GM19324 (cell line): ENCODE data around the gene IPCEF1.
"Not testable (repeated sequence)": the region's sequence is repeated elsewhere in the genome, so short reads cannot be mapped to it uniquely, and the experiment has no call there.

Experiments
- ATAC-seq: cut with Tn5 transposase; IDR thresholded peaks from one replicate; pipeline ENCODE4 v1.9.1; 2021; ENCODE audit warnings: mild to moderate bottlenecking, moderate library complexity; ENCODE audit not compliant: unreplicated experiment, low FRiP score

IPCEF1 gene

DNA sequence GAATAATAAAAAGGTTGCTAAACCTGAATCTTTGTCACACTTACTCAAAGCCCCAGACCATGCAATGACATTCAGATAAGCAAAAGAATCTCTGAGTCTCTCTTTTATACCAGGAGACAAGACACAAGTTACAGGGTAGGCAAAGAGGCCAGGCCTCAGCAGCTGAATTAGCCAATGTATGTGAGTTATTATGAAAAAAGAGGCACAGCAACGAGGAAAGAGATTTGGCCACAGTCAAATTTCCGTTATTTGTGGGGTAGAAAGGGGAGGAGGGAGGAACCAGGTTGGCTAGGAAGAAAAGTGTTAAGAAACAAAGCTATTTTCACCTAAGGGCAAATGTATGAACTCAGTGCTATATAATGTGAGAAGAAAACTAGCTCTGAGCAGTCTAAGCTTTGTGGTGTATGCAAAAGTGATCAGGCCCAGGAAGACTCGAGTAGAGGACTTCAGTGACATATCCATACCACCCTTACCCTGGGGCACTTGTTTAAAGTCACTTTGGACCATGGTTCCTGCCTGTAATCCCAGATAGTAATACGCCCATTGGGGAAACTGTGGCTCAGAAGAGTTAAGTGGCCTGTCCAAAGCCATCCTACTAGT lies 19.1 kb downstream of the IPCEF1 start:
- peak; percentile 46 for ATAC-seq

DNA sequence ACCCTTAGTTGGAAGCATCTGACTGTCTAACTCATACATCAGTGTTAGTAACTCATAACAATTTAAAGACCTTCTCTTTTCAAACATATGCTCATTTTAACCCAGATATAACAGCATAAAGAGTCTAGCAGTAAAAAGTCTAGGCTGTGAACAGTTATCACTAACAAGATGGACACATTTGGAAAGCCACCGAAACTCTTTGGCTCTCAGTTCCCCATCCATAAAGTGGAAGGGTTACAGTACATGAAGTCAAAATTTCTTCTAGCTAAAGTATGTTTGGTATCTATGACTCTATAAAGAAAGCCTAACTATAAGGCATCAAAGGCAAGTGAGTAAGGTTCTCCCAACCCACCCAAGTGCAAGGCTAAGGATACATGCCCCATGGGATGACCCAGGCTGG lies 22.5 kb downstream of the IPCEF1 start:
- peak; percentile 58 for ATAC-seq

DNA sequence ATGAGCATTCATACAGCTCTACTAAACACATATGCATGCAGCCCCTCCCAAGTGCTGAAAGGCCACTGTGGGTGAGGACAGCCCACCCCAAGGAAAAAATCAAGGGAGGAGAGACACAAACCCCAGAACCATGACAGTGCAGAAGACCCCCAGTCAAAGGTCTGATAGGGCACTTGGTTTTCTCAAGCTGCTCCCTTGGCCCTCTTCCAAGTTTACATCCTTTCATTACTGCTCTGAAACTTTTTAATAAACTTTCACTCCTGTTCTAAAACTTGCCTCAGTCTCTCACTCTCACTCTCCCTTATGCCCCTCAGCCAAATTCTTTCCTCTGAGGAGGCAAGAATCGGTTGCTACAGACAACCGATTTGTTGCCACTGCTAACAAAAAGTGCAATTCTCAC lies 24.9 kb downstream of the IPCEF1 start:
- ATAC-seq = no peak

DNA sequence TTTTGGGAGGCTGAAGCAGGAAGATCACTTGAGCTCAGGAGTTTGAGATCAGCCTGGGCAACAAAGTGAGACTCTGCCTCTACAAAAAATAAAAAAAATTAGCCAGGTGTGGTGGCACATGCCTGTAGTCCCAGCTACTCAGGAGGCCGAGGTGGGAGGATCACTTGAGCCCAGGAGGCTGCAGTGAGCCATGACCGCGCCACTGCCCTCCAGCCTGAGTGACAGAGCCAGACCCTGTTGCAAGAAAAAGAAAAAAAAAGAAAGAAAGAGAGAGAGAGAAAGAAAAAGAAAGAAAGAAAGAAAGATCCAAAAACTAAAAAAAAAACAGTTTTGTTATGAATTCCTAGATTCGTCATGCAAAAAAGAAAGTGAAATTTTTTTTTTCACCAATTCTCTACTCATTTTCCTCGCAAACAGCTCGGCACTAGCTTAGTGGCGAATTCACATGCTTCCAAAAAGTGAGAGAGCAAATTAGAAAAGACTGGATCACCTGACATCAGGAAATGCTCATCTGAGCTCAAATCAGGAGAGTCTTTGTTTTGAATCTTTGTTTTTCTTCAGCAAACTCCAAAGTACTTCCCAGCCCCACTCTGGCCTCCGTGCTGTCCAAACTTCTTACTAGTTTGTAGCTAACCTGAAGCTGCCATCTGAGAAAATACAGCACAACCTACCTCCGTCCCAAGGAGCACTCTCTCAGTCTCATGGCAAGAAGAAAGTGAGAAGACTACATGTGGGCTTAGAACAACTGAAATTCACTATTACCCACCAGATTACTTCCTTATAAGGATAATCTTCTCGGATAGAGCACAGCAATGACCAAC lies 27.0 kb downstream of the IPCEF1 start:
- no peak for ATAC-seq

- not testable (repeated sequence) for ATAC-seq
Measured at GRCh38 chr6:154327313-154327712, 29.3 kb downstream of the IPCEF1 start.

- ATAC-seq = no peak
Measured at GRCh38 chr6:154325142-154325541, 31.5 kb downstream of the IPCEF1 start.

GRCh38 chr6:154320181-154320580 lies 36.4 kb downstream of the IPCEF1 start:
- no peak for ATAC-seq

DNA sequence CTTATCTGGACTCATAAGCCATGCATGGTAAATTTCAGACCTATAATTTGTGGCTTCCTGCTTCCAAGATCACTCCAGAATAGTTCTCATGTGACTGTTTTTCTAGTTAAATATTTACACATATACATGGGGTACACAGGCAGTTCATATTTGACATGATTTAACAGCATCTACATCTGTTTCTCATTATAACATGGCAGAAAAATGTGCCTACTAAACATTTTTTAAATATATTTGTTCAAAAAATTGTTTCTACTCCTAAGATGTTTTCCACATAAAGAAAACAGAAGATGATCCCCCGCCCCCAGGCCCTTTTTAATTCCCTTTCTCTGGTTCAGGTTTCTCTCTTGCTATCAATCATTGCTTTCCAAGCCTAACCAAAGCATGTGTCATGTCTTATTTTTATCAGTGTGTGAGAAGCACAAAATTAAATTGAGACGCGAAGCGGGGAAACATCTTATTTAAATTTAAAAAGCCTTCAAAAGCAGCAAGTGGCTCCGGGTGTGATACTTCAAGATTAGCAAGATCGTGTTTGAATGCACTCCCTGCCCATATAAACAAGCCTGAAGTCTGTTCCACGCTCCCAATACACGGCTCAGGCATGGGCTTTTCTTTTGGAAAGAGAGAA lies 37.3 kb downstream of the IPCEF1 start:
- ATAC-seq = no peak

DNA sequence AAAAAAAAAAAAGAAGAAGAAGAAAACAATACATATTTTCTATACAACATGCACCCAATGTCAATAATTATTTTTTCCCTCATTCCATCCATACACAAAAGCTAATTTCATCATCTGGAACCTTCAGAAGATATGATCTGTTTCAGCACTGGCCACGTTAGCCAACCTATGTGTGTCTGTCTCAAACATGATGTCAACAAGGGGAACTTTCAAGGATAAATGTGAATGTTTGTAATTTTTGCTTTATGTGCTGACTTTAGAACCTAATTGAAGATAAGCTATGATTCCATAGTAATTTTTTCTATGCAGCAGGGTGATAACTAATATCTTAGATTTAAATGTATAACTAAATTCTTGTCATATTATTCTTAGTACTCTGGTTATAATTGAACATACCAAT lies 37.9 kb downstream of the IPCEF1 start:
- no peak for ATAC-seq

DNA sequence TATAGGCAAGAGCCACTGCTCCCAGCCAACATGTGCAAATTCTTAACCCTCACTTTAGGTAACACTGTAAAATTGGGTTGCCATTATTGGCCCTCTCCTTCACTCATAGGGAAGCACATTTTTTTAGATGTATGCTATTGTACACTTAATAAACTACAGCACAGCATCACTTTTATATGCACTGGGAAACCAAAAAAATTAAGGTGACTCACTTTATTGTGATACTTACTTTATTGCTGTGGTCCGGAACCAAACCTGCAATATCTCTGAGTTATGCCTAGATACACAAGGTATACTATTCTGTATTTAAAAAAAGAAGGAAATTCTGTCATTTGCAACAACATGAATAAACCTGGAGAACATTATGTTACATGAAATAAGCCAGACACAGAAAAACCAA lies 40.5 kb downstream of the IPCEF1 start:
- ATAC-seq = no peak

GRCh38 chr6:154314084-154314483 lies 42.5 kb downstream of the IPCEF1 start:
- ATAC-seq = no peak

- ATAC-seq = no peak
Measured at GRCh38 chr6:154308986-154309385, 47.6 kb downstream of the IPCEF1 start.

- no peak for ATAC-seq
Measured at GRCh38 chr6:154307696-154308425, 48.7 kb downstream of the IPCEF1 start.

GRCh38 chr6:154307147-154307546 lies 49.5 kb downstream of the IPCEF1 start:
- ATAC-seq = not testable (repeated sequence)

DNA sequence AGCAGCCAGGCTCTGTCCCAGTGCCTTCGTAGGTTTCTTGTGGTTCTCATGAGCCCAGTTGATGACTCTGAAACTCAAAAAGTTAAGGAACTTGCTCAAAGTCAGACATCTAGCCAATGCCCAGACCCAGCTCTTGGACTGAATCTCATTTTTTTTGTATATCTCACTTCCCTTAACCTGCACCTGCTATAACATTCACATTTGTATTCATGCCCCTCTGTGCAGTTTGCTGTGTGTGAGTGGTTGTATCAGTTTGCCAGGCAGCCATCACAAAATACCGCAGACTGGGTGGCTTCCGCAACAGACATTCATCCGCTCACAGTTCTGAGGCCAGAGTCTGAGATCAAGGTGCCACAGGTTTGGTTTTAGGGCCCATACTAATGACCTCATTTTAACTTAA lies 49.9 kb downstream of the IPCEF1 start:
- peak; percentile 85 for ATAC-seq

- no peak for ATAC-seq
Measured at GRCh38 chr6:154304191-154304590, 52.4 kb downstream of the IPCEF1 start.

DNA sequence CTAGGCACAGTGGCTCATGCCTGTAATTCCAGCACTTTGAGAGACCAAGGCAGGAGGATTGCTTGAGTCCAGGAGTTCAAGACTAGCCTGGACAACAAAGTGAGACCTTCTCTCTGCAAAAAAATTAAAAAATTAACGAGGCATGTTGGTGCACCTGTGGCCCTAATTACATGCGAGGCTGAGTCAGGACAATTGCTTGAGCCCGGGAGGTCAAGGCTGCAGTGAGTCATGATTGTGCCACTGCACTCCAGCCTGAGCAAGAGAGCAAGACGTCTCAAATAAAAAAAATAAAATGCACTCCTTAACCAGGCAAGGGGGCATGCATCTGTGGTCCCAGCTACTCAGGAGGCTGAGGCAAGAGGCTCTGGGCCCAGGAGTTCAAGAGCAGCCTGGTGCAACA lies 53.0 kb downstream of the IPCEF1 start:
- not testable (repeated sequence) for ATAC-seq

DNA sequence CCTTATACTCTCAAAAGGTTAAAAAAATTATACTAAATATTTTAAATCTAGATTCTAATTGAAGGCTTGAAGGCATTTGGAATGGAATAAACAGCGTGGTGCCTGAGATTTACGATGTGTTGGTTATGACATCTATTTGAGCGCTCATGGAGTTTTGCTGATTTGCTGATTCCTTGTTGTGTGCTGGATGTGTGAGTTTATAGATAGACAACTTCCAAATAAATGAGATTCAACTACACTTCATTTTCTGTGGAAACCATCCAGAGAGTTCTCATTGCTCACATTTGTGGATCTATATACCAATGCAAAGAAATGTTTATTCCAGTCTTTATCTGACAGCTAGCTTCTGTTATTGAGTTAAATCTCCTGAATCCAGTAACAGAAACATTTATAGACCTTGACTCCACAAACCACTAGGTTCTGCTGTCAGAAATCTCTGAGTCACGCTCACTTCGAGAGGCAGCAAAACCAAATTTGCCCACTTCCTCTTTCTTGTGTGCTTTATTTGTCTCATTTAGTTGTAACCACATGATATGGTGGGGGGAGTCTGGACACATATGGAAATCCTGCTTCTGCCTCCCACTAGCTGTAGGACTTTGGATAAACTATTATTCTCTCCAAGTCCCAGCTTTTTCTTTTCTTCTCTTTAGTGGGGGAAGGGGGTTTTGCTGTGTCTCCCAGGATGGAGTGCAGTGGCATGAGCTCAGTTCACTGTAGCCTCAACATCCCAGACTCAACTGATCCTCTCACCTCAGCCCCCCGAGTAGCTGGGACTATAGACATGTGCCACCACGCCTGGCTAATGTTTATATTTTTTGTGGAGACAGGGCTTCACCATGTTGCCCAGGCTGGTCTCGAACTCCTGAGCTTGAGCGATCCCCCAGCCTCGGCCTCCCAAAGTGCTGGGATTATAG lies 54.5 kb downstream of the IPCEF1 start:
- peak; percentile 65 for ATAC-seq

DNA sequence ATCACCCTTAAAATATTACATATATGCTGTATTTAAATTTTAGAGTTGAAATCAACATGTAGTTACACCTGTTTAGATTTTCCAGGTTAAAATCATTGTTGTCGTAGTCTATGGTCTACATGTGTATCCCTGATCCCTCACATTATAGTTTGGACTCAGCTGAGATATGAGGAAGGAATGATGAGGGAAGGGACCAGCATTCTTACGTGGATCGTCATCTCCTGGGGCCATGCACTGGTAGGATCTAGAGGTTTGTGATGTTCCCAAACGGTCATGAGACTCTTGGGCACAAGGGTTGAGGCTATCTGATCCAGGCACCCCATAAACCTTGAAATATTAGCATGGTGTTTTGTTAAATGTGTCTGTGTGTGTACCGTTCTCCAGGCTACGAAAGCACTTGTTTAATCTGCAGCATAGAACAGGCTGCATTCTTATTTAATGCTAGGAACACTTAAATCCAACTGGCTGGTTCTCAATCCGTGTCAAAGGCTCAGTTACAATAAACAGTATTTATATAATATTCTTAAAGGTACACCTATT lies 55.4 kb downstream of the IPCEF1 start:
- ATAC-seq = no peak

GRCh38 chr6:154298297-154298696 lies 58.3 kb downstream of the IPCEF1 start:
- no peak for ATAC-seq
